ENCODE results near the gene TEAD1. TPM values are rescaled to one million over a fixed set of nuclear protein-coding genes. Genes with fewer than 3 reads are reported as not detected.

TEAD1 gene
- total and polyA plus RNA-seq, 2 donors (not counting 3 experiments of a cell fraction or from before 2014, with no cell fraction given), result 15.3 to 49.0 TPM

DNA sequence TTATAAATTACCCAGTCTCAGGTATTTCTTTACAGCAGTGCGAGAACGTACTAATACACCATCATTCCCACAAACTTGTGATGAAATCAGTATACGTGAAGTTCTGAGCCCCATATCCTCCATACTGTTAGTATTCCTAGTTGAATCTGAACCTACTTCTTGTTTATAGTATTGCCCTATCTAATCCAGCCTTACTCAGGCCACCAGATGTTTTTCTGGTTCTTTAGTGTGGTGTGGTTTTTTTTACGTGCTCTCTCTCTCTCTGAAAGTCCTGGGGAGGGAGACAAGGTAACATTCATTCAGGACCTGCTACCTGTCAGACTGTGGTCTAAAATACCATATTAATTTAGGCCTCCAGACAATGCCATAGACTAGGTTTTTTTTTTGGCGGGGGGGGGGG is 47.6 kb upstream of the TEAD1 start:
- Histone ChIP-seq H3K27me3 (ENCODE audit: control insufficient read depth in 2 of 2, insufficient read depth in 2 of 2, low read length in 2 of 2) (no peaks in the 10 kb centered on the region), H3K4me1 (ENCODE audit: control insufficient read depth, extremely low read depth, insufficient read depth, low read length) (no peaks in the 10 kb centered on the region), H3K27ac (ENCODE audit: insufficient read depth, low read depth, low read length) (no peak overlapping the region), H3K9ac (replicated peaks; ENCODE audit: extremely low read depth, insufficient read depth, low read length) (no peak overlapping the region), H3K4me2 (ENCODE audit: insufficient read depth, low read length) (no peak overlapping the region), H3K9me3 (replicated peaks; ENCODE audit: control insufficient read depth, insufficient read depth, low read length) (no peaks in the 10 kb centered on the region), H3K36me3 (ENCODE audit: control insufficient read depth in 2 of 2, extremely low read depth in 1 of 2, insufficient read depth in 2 of 2, low read length in 2 of 2) (no peaks in the 10 kb centered on the region), H3K79me2 (ENCODE audit: control insufficient read depth, insufficient read depth, low read length) (no peaks in the 10 kb centered on the region), H3K9me1 (replicated peaks; ENCODE audit: control insufficient read depth, extremely low read depth, insufficient read depth, low read length) (no peaks in the 10 kb centered on the region), H2AFZ (ENCODE audit: low read depth, low read length) (no peak overlapping the region), H4K20me1 (replicated peaks; ENCODE audit: control insufficient read depth, extremely low read depth, insufficient read depth, low read length) (no peaks in the 10 kb centered on the region), H3K4me3 (replicated peaks in 1 of 3; ENCODE audit: insufficient read depth in 1 of 3, low read depth in 1 of 3, low read length in 3 of 3) (no peak overlapping the region)
- dilution Hi-C loops (cut with MboI; ENCODE audit: extremely low pct_ligation_motif_present, low sequenced_read_pairs) (no loop called here), intact Hi-C loops (cut with micrococcal nuclease) (no loop called here)
- no TSS peak for BruUV-seq (replicated peaks)
- no peak for TF ChIP-seq POLR2AphosphoS5 (IDR thresholded peaks at IDR 0.05; ENCODE audit: insufficient read depth, low read depth, low read length)
- no peak for TF ChIP-seq GATA2 (IDR thresholded peaks at IDR 0.05; ENCODE audit: insufficient read depth, insufficient read length, low read depth, low read length)
- POLR2A ChIA-PET, result no interaction called here
- no peak for FAIRE-seq
- CTCF ChIA-PET, result no interaction called here
- DNase-seq (ENCODE audit: low read depth, low spot score), result no peak

DNA sequence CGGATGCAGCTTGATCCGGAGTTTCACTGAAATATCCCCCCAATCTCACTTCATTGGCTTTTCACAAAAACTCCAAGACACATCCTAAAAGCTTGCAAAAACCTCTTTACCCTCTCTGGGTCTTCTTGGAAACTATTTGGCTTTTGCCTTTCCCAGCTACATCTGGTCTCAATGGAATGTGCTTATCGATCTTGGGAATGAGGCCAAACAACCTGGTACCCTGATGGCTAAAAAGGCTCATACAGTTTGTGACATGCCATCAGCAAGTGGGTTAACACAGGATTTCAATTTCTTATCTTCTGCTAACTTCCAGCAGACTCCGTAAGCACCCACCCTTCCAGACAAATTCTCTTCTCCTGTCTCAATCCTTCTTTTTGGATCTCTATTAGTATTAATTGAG is 45.9 kb upstream of the TEAD1 start:
- H3K9ac ChIP-seq (replicated peaks; ENCODE audit: extremely low read depth, insufficient read depth, low read length), result no peak overlapping the region
- H3K9me3 ChIP-seq (replicated peaks; ENCODE audit: control insufficient read depth, insufficient read depth, low read length), result no peaks in the 10 kb centered on the region
- H3K4me3 ChIP-seq (replicated peaks in 1 of 3; ENCODE audit: insufficient read depth in 1 of 3, low read depth in 1 of 3, low read length in 3 of 3), result no peak overlapping the region
- intact Hi-C loops (cut with micrococcal nuclease) (no loop called here), dilution Hi-C loops (cut with MboI; ENCODE audit: extremely low pct_ligation_motif_present, low sequenced_read_pairs) (no loop called here)
- no peaks in the 10 kb centered on the region for H3K9me1 ChIP-seq (replicated peaks; ENCODE audit: control insufficient read depth, extremely low read depth, insufficient read depth, low read length)
- DNase-seq (ENCODE audit: low read depth, low spot score), result no peak
- H3K4me1 ChIP-seq (ENCODE audit: control insufficient read depth, extremely low read depth, insufficient read depth, low read length), result no peaks in the 10 kb centered on the region
- peaks cover 0 to 3% of the 10 kb centered on the region in 2 experiments for H3K27me3 ChIP-seq (ENCODE audit: control insufficient read depth in 2 of 2, insufficient read depth in 2 of 2, low read length in 2 of 2)
- POLR2A ChIA-PET, result no interaction called here
- no peaks in the 10 kb centered on the region for H4K20me1 ChIP-seq (replicated peaks; ENCODE audit: control insufficient read depth, extremely low read depth, insufficient read depth, low read length)
- BruUV-seq (replicated peaks), result no TSS peak
- no peaks in the 10 kb centered on the region for H3K79me2 ChIP-seq (ENCODE audit: control insufficient read depth, insufficient read depth, low read length)
- TF ChIP-seq POLR2AphosphoS5 (IDR thresholded peaks at IDR 0.05; ENCODE audit: insufficient read depth, low read depth, low read length) (no peak), EZH2 (IDR thresholded peaks at IDR 0.05; ENCODE audit: borderline replicate concordance, low read depth, low read length, severe bottlenecking) (no peak), JUN (IDR thresholded peaks at IDR 0.05; ENCODE audit: borderline replicate concordance, insufficient read depth, insufficient read length, low read depth) (no peak), POLR2A (IDR thresholded peaks at IDR 0.05; ENCODE audit: low read depth, low read length) (no peak), MYC (IDR thresholded peaks at IDR 0.05; ENCODE audit: low read depth, low read length) (no peak), FOS (IDR thresholded peaks at IDR 0.05; ENCODE audit: borderline replicate concordance, insufficient read depth, low read length) (no peak), GATA2 (IDR thresholded peaks at IDR 0.05; ENCODE audit: insufficient read depth, insufficient read length, low read depth, low read length) (no peak)
- TF ChIP-seq, protein P1, sequence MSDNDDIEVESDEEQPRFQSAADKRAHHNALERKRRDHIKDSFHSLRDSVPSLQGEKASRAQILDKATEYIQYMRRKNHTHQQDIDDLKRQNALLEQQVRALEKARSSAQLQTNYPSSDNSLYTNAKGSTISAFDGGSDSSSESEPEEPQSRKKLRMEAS (IDR thresholded peaks at IDR 0.05; ENCODE audit: insufficient read depth, insufficient read length), result no peak
- TF ChIP-seq, protein P2, sequence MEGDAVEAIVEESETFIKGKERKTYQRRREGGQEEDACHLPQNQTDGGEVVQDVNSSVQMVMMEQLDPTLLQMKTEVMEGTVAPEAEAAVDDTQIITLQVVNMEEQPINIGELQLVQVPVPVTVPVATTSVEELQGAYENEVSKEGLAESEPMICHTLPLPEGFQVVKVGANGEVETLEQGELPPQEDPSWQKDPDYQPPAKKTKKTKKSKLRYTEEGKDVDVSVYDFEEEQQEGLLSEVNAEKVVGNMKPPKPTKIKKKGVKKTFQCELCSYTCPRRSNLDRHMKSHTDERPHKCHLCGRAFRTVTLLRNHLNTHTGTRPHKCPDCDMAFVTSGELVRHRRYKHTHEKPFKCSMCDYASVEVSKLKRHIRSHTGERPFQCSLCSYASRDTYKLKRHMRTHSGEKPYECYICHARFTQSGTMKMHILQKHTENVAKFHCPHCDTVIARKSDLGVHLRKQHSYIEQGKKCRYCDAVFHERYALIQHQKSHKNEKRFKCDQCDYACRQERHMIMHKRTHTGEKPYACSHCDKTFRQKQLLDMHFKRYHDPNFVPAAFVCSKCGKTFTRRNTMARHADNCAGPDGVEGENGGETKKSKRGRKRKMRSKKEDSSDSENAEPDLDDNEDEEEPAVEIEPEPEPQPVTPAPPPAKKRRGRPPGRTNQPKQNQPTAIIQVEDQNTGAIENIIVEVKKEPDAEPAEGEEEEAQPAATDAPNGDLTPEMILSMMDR (IDR thresholded peaks at IDR 0.05; ENCODE audit: extremely low read depth in 1 of 2, insufficient read depth in 1 of 2, low read depth in 1 of 2, low read length in 2 of 2), result no peak
- H3K36me3 ChIP-seq (ENCODE audit: control insufficient read depth in 2 of 2, extremely low read depth in 1 of 2, insufficient read depth in 2 of 2, low read length in 2 of 2), result no peaks in the 10 kb centered on the region
- H3K4me2 ChIP-seq (ENCODE audit: insufficient read depth, low read length), result no peak overlapping the region
- FAIRE-seq, result no peak
- no peak overlapping the region for H3K27ac ChIP-seq (ENCODE audit: insufficient read depth, low read depth, low read length)
- CTCF ChIA-PET, result interaction anchor here (0.9 to 1.5 kb wide), 2 partner anchors 11 to 14 kb away, joined by 3 to 4 read pairs; no protein-coding TSS in a partner anchor
- H2AFZ ChIP-seq (ENCODE audit: low read depth, low read length), result no peak overlapping the region
